ENCODE data around the gene SHLD1.

Gene SHLD1

DNA sequence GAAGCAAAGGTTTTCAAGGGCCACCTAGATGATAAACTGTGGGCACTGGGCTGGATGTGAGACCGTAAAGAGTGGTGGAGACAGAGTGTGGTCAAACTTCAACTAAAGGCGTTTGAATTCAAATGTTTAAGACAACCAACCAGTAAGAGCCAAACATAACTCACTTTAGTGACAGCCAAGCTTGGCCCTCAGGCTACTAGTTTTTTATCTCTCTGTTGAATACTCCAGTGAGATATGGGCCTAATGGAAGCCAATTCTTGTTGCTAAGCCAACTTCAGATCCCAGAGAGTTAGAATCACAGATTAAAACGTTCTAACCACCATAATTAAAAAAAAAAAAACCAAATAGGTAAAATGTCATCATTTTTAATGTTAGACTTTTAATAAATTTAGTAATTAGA, 142.9 kb downstream of the SHLD1 start:
- no peak for DNase-seq (ENCODE audit: low read depth in 2 of 2)

DNA sequence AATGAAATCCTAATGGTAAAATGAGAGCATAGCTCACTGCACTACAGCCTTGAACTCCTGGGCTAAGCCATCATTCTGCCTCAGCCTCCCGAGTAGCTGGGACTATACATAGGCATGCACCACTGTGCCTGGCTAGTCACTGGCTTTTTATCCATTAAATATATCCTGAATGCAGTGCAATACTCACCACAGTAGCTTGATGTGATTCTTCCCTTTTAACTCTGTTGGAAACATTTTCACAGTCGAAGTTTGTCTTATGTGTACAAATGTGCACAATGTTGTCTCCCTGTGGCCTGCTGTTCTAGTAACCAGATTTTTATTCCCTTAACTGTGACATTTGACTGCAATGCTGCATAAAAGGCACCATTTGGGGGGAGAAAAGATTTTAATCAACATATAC, 143.4 kb downstream of the SHLD1 start:
- no peak for DNase-seq (ENCODE audit: low read depth in 2 of 2)

DNA sequence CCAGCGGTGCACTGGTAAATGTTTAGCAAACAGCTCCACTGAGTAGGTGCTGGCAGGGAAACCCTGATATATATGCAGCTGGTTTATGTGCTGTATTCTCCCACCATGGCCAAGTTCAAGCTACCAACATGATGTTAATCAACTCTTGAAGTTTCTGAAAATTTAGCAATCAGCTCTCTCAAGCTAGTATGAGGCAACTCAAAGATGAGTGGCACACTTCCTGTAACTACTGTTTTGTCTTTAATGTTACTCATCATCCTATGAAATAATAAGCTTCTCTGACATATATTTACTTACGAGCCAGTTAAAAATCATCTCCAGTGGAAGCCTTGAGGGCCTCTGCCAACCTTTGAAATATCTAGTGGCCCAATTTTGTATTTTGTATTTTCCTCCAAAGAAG, 145.4 kb downstream of the SHLD1 start:
- DNase-seq (ENCODE audit: low read depth in 2 of 2), result no peak

DNA sequence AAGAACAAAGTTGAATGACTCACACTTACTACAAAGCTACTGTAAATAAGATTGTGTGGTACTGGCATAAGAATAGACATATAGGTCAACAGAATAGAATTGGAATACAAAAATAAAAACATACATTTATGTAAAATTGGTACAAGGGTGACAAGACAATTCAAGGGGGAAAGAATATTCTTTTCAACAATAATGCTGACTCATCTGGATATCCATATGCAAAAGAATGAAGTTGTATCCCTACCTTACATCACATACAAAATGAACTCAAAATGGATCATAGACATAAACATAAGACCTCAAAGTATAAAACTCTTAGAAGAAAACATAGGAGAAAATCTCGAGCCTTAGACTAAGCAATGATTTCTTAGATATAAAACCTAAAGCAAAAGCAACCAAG, 149.2 kb downstream of the SHLD1 start:
- no peak for DNase-seq (ENCODE audit: low read depth in 2 of 2)

DNA sequence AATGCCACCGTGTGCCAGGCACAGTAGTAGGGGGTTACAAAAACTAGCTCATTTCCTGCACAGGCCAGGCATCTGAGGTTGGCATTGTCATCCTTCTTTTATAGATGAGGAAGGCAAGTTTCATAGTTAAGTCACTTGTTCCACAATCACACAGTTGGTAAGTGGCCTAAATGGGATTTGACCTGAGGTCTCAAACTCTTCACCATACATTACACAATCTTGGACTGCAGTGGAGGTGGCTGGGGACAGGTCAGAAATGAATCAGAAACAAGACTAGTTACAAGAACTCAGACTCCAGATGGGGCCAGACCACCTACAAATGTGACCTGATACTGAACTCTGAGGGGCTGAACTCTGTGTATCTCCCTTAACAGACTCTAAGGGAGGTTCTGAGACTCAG, 150.7 kb downstream of the SHLD1 start:
- no peak for DNase-seq (ENCODE audit: low read depth in 2 of 2)

DNA sequence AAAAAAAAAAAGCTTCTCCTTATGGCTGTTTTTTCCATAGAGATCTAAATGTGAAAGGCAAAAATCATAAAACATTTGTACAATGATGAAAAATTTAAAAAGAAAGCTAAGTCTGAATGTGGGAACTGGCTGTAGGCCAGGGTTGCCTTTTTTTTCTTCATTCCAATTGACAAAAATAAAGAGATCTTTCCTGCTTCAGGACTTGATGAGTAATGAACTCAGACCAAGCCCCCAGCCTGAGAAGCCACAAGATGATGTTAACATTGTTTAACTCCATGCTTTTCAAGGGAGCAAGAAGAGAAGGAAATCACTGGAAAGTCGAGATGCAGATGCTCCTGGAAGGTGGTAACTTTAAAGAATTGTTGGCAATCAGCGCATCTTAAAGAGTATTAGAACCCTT, 158.8 kb downstream of the SHLD1 start:
- DNase-seq (ENCODE audit: low read depth in 2 of 2), result no peak

DNA sequence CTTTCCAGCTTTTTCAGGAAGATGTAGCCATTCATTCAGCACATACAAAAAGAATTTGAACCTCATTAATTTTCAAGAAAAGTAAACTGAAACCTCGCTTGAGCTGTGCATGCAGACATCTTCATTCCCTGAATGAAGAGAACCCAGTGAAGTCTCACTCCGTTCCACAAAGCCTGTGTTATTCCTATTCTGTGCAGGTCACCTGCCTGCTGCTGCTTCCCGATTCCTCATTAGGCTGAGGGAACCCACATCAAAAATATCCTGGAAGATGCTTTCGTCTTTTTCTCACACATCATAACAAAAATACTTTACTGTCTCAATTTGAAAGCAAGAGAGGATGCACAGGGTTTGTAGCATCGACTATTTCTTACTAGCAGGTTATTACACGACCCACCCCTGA, 160.0 kb downstream of the SHLD1 start:
- no peak for DNase-seq (ENCODE audit: low read depth in 2 of 2)

DNA sequence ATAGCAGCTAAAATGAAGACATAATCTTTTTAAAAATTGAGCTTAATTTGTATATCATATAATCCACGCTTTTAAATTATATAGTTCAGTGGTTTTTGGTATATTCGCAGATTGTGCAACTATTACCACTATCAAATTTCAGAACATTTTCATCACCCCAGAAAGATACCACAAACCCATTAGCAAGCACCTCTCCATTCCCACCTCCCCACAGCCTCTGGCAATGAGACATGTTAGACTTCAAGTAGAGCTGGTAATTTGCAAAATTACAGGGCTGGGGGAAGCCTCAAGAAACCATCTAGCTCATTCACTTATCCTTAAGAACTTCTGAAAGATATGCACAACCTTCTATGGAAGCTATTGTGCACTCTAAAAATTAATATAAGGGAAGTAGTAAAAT, 163.0 kb downstream of the SHLD1 start:
- DNase-seq (ENCODE audit: low read depth in 2 of 2), result no peak

Measured in stimulated activated CD4-positive, alpha-beta T cell treated with anti-CD3 and anti-CD28 coated beads, Interleukin-1b, Interleukin-23, amount 100 ng/mL, for 4 hours (primary cell).